GM19397 (cell line): ENCODE data around the gene WEE1.
"Not testable (repeated sequence)": the region's sequence is repeated elsewhere in the genome, so short reads cannot be mapped to it uniquely, and the experiment has no call there.

ENCODE experiments used
- ATAC-seq: cut with Tn5 transposase; IDR thresholded peaks from one replicate; pipeline ENCODE4 v1.9.1; 2021; ENCODE audit warnings: mild to moderate bottlenecking, moderate library complexity; ENCODE audit not compliant: unreplicated experiment

The WEE1 gene

DNA sequence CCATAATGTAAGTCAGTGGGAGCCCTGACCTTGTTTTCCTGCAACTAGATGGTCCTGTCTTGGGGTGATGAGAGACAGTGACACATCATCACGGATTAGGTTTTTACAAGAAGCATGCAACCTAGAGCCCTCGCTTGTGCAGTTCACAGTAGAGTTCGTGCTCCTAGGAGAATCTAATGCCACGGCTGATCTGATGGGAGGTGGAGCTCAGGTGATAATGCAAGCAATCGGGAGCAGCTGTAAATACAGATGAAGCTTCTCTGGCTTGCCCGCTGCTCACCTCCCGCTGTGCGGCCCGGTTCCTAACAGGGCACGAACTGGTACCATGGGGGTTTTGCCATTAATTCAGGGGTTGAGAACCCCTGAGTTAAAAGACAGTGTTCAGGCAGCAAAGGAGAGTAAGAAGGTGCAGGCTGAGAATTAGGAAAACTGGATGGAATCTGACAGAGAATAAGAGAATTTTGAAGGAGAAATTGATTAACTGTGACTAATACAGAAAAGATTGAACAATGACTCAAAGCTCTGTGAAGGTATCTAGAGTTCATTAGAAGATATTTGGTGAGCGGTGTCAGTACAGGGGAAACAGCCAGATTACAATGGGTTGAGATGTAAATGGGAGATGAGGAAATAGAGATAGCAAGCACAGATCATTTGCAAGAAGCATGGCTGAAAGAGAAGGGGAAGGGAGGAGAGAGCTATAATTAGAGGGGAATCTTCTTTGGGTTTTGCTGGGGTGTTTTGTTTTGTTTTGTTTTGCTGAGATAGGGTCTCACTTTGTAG is 21.0 kb downstream of the WEE1 start:
- no peak for ATAC-seq

DNA sequence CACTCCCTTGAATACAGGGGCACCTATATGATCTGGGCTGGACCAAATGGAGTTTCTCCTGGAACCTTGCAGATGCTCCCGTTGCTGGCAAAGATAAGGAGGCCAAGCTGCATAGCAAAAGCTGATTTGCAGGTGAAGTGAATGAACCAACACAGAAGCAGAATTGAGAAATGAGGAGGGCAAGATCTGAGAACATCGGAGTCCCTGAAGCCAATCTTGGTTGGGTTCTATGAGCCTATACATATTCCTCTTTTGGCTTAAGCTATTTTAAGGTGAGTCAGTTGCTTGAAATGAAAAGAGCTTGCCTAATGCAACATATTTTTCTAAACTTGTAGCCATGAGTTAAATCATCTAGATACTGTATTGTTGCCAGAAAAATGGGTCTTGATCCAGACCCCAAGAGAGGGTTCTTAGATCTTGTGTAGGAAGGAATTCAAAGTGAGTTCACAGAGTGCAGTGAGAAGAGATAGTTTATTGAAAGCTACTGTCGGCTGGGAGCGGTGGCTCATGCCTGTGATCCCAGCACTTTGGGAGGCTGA is 23.5 kb downstream of the WEE1 start:
- no peak for ATAC-seq

DNA sequence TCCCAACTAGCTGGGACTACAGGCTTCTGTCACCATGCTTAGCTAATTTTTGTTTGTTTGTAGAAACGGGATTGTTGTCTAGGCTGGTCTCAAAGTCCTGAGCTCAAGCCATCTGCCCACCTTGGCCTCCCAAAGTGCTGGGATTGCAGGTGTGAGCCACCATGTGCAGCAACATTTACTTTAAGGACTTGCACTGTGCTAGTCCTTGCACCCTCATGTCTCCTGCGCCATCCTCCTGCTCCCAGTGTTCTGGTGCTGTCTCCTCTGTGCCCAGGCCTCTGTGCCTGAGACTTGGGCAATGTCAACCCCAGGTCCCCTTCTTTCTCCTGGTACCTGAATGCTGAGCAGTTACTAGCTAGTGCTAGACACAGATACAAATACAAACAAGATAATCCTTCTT is 26.7 kb downstream of the WEE1 start:
- ATAC-seq, result no peak

DNA sequence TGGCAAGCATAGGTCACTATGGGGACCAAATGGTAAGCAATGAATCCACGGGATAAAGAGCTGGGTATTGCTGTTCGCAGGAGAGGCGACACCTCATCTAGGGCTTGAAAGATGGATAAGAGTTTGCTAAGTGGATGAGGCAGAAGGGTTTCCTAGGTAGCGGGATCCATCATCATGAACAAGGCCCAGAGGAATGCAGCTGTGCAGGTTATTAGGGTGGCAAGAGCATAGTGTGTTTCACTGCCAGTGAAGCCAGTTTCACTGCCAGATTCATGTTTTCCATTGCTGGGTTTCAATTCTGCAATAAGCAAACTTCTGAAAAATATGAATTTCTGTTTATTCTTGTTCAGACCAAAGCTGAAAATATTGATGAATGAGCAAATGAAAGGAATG is 27.2 kb downstream of the WEE1 start:
- peak; percentile 37 for ATAC-seq

DNA sequence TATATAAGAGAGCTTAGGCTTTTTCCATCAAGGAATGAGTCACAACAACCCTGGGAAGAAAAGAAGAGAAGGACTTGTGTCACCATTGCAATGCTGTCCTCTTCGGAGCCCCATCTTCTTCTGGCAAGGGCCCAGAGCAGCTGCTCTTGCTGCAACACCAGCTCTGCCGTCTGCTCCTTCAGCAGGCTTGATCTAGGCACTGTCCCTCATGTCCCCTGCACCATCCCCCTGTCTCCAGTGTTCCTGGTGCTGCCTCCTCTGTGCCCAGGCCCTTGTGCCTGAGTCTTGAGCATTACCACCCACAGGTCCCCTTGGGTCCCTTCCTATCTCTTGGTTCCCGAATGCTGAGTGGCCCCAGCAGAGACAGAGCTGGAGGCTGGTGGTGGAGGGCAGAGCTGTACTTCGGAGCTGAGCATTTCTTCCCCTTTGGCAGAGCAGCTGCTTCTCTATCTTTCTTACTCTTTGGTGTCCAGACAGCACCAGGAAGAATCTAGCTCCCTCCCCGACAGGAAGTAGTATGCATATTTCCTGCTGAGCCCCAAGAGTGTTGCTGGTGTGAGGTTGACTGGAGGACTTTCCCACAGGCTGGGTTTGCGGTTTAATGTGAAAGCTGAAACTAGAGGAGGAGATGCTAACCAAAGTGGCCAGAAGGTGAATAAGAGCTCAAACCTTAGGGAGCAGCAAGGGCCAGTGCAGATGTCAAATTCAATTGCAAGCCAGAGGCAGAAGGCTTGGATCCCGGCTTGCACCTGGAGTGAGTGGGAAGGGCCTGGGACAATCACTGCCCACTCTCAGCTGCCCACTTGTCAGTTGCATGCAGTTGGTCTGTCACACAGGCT is 27.8 kb downstream of the WEE1 start:
- peak; percentile 81 for ATAC-seq

DNA sequence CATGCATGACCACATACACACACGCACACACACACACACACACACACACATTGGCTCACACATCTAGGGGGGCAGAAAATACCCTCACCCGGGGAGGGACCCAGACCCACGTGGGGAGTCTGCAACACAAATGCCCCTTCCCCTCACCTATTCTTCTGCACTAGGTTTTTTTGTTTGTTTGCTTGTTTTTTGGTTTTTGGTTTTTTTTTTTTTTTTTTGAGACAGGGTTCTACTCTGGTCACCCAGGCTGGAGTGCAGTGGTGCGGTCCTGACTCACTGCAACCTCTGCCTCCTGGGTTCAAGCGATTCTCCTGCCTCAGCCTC is 28.4 kb downstream of the WEE1 start:
- ATAC-seq, result no peak

DNA sequence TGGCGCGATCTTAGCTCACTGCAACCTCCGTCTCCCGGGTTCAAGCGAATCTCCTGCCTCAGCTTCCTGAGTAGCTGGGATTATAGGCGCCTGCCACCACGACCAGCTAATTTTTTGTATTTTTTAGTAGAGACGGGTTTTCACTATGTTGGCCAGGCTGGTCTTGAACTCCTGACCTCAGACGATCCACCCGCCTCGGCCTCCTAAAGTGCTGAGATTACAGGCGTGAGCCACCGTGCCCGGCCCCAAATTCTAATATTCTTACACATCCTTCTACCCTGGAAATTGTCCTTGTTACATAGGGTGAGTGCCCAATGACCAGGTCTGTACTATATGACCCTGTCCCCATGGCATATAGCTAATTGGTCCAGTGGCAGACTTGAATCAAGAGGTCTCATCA is 29.7 kb downstream of the WEE1 start:
- not testable (repeated sequence) for ATAC-seq

GRCh38 chr11:9604134-9604533 is 30.7 kb downstream of the WEE1 start:
- no peak for ATAC-seq

DNA sequence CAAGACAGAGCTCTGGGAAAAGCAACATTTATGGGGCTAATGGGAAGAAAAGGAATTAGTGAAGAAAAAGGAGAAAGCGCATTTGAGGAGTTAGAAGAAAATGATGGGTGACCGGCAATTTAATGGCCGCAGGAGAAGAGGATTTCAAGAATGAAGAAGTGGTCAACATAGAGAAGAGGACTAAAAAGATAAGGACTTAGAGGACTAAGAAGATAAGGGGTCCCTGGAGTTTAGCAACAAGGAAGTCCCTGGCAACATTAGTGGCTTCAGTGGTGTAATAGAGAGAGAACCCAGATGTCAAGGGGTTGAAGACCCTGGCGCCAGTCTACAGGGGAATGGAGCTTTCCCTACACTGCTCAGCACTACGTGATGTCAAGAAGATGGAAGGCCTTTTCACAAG is 32.3 kb downstream of the WEE1 start:
- no peak for ATAC-seq

- no peak for ATAC-seq
Observed at GRCh38 chr11:9606809-9607510, 33.5 kb downstream of the WEE1 start.

- no peak for ATAC-seq
Observed at GRCh38 chr11:9607511-9607899, 34.0 kb downstream of the WEE1 start.

GRCh38 chr11:9609002-9609759 is 35.7 kb downstream of the WEE1 start:
- no peak for ATAC-seq

GRCh38 chr11:9609841-9610240 is 36.4 kb downstream of the WEE1 start:
- ATAC-seq, result no peak

GRCh38 chr11:9613118-9613829 is 39.8 kb downstream of the WEE1 start:
- peak; percentile 34 for ATAC-seq

DNA sequence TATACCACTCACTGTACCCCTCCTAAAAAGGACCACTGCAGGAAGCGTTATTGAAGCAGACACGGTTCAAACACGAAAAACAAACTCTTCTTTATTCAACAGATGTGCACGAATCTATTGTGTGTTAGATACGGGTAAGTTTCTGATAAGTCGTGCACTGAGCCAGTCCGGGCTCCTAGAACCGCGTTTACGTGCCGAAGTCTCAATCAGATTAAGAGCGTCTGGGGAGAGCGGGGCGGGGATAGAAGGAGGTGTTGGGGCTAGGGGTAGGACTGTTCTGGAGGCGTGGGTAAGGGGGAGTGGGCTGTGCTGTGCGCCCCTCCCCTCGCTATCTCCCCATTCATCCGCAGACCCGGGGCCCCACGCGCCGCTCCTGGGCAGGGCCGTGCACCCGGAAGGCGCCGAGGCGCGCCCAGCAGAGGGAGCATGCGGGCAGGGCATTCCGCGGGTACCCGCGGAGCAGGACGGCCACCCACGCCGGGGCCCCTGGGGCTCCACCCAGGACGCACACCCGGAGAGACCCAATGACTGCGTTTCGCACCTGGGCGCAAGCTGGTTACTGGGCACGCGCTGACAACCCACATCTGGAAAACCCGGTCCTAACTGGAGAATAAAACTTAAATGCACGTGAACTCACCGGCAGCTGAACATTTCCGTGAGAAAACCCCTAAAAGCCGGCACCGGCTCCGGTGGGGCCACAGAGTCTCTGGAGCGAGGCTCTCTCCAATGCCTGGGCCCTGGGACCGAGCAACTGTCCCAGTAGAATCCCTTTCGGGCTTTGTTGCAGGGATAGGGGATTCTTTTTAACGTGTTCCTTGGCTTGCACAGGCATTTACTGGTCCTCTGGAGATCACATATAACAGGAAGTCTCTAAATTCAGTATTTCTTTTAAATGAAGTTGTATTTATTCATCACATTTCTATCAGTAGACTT is 40.6 kb downstream of the WEE1 start:
- ATAC-seq, result peak; percentile 80

DNA sequence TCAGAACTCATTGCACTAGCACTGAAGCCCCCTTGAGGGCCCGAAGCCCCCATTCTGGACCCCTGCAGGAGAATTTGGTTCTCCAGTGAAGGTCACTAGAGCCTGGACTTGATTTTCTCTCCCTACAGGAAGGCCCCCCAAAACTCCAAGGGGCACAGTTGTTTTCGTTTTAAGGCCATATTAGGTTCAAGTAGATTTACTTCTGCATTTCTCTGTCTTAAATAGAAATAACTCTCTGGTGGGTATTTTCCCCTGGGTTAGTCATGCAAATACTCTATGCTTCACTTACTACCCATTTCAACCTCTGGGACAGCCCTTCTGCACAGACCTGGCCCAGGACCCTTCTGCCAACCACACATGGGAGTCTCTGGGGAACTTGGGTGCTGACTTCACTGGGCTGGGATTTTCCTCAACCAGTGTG is 41.6 kb downstream of the WEE1 start:
- peak; percentile 46 for ATAC-seq

GRCh38 chr11:9616042-9616675 is 42.7 kb downstream of the WEE1 start:
- no peak for ATAC-seq

DNA sequence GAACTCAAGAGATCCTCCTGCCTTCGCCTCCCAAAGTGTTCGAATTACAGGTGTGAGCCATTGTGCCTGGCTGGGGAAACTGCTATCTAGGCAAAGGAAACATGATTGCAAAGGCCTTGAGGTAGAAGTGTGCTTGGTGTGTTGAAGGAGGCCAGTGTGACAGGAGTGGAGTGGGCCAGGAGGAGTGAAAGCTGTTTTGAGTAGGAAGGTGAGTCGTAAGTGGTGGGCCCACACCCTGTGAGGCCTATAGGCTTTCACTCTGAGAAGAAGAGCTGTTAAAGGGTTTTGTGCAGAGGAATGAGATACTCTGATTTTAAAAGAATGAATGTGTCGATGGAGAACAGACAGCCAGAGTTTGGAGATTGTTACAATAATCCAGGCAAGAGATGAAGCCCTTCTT is 43.4 kb downstream of the WEE1 start:
- no peak for ATAC-seq

GRCh38 chr11:9617940-9618339 is 44.5 kb downstream of the WEE1 start:
- no peak for ATAC-seq
